ENCODE results near the gene RBBP4. TPM values are rescaled to one million over a fixed set of nuclear protein-coding genes. Genes with fewer than 3 reads are reported as not detected.

RBBP4 gene
- total RNA-seq, 4 donors from 2014 or later = 50.0 to 92.3 (median 53.0) TPM

DNA sequence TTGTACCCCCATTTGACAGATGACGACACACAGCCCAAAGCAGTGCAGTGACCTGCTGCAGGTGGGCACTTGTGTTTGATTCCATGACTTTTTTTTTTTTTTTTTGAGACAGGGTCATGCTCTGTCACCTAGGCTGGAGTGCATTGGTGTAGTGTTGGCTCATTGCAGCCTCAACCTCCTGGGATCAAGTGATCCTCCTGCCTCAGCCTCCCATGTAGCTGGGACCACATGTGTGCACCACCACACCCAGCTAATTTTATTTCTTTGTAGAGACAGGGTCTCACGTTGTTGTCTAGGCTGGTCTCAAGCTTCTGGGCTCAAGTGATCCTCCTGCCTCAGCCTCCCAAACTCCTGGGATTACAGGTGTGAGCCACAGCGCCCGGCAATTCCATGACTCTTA, 66.5 kb downstream of the RBBP4 start:
- Histone ChIP-seq H3K27me3 (no peaks in the 10 kb centered on the region), H3K36me3 (no peaks in the 10 kb centered on the region), H3K9me3 (no peaks in the 10 kb centered on the region), H3K4me1 (no peaks in the 10 kb centered on the region), H3K27ac (no peak overlapping the region), H3K4me3 (no peak overlapping the region)
- intact Hi-C loops (cut with DNase I; ENCODE audit: low total_unique reads) = no loop called here
- TF ChIP-seq POLR2A (IDR thresholded peaks at IDR 0.05) = no peak
- TF ChIP-seq, protein P1, sequence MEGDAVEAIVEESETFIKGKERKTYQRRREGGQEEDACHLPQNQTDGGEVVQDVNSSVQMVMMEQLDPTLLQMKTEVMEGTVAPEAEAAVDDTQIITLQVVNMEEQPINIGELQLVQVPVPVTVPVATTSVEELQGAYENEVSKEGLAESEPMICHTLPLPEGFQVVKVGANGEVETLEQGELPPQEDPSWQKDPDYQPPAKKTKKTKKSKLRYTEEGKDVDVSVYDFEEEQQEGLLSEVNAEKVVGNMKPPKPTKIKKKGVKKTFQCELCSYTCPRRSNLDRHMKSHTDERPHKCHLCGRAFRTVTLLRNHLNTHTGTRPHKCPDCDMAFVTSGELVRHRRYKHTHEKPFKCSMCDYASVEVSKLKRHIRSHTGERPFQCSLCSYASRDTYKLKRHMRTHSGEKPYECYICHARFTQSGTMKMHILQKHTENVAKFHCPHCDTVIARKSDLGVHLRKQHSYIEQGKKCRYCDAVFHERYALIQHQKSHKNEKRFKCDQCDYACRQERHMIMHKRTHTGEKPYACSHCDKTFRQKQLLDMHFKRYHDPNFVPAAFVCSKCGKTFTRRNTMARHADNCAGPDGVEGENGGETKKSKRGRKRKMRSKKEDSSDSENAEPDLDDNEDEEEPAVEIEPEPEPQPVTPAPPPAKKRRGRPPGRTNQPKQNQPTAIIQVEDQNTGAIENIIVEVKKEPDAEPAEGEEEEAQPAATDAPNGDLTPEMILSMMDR (IDR thresholded peaks at IDR 0.05 in 4 of 5, conservative IDR thresholded peaks at IDR 0.05 in 1 of 5) = no peak
- ATAC-seq (no peak), DNase-seq (no peak)
- in situ Hi-C loops (cut with MboI; ENCODE audit: low sequenced_read_pairs in 4 of 4) = loop anchor here in 1 of 4 donors (10.0 kb wide), 1 partner anchor 57 kb away; no protein-coding TSS in a partner anchor

DNA sequence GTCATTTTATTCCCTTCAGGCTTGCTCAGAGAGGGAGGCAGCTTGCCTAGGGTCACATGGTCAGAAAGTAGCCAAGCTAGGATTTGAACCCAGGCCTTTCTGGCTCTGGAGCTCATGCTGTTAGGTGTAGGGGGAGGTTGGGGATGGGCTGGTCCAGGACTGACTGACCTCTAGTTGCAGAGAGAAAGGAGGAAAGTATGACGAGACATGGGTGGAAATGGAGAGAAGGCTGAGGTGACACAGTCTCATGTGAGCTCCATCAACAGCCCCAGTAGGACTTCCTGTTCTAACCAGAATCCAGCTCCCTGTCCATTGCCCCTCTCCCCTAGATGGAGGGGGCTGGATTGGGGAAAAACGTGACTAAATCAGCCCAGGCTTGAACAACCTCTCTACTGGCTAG, 67.0 kb downstream of the RBBP4 start:
- DNase-seq (no peak), ATAC-seq (no peak)
- Histone ChIP-seq H3K36me3 (no peaks in the 10 kb centered on the region), H3K27ac (no peak overlapping the region), H3K4me1 (no peaks in the 10 kb centered on the region), H3K9me3 (no peaks in the 10 kb centered on the region), H3K4me3 (no peak overlapping the region), H3K27me3 (no peaks in the 10 kb centered on the region)
- no peak for TF ChIP-seq POLR2A (IDR thresholded peaks at IDR 0.05)
- TF ChIP-seq, protein P1 (IDR thresholded peaks at IDR 0.05 in 4 of 5, conservative IDR thresholded peaks at IDR 0.05 in 1 of 5) = no peak
- intact Hi-C loops (cut with DNase I; ENCODE audit: low total_unique reads) = no loop called here
- in situ Hi-C loops (cut with MboI; ENCODE audit: low sequenced_read_pairs in 4 of 4) = loop anchor here in 1 of 4 donors (10.0 kb wide), 1 partner anchor 57 kb away; no protein-coding TSS in a partner anchor

DNA sequence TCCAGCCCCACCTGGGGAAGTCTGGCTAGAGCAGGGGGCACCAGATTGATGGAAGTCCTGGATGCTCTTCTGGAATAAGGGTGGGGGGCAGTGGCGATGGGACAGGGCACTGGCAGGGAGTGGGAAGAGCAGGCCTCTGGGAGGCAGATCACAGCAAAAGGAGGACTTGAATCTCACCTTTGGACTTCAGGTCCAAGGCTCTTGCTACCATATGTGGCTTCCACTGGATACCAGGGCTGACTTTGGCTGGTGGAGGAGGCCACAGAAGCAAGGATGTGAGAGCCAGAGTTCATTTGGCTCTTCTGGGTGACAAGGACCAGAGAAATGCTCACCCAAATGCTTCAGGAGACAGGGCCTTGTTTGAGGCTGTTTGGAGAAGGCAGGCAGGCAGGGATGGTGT, 67.5 kb downstream of the RBBP4 start:
- intact Hi-C loops (cut with DNase I; ENCODE audit: low total_unique reads) = no loop called here
- no peak overlapping the region for H3K27ac ChIP-seq
- no peaks in the 10 kb centered on the region for H3K9me3 ChIP-seq
- TF ChIP-seq POLR2A (IDR thresholded peaks at IDR 0.05) = no peak
- TF ChIP-seq, protein P1 (IDR thresholded peaks at IDR 0.05 in 4 of 5, conservative IDR thresholded peaks at IDR 0.05 in 1 of 5) = no peak
- in situ Hi-C loops (cut with MboI; ENCODE audit: low sequenced_read_pairs in 4 of 4) = loop anchor here in 1 of 4 donors (10.0 kb wide), 1 partner anchor 56 kb away; no protein-coding TSS in a partner anchor
- H3K4me3 ChIP-seq = no peak overlapping the region
- DNase-seq = no peak
- H3K4me1 ChIP-seq = no peaks in the 10 kb centered on the region
- H3K36me3 ChIP-seq = no peaks in the 10 kb centered on the region
- H3K27me3 ChIP-seq = no peaks in the 10 kb centered on the region
- ATAC-seq = no peak

DNA sequence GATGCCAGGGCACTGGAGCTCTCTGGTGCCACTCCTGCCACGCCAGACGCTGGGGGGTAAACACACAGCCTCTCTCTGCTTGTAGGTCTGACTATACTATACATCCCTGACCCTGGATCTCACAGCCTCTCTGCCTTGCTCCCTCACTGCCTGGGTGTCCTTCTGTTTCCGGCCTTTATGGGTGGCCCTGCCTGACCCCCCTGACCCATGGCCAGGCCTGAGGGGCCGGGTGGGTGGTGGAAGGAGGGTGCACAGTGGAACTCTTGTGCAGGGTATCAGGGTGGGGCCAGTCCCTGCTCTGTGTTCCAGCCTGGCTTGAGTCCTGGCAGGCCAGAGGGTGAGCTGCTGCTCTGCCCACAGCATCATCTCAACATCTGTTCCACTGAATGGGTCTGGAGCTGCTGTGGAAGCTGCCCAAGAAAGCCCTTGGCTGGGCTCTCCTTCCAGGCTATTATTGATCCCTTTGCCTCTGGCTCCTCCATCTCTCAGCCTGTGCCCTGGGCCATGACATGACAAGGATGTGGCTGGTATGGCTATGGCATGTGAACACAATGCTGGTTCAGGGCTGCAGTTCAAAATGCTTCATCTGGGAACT, 68.8 kb downstream of the RBBP4 start:
- intact Hi-C loops (cut with DNase I; ENCODE audit: low total_unique reads) = no loop called here

More for the DNA sequence above, 68.8 kb downstream of the RBBP4 start:
- H3K4me1 ChIP-seq = peaks cover 0 to 2% of the 10 kb centered on the region in 2 donors
- in situ Hi-C loops (cut with MboI; ENCODE audit: low sequenced_read_pairs in 4 of 4) = loop anchor here in 1 of 4 donors (10.0 kb wide), 1 partner anchor 55 kb away; no protein-coding TSS in a partner anchor
- ATAC-seq = no peak
- no peak for DNase-seq
- no peak overlapping the region for H3K4me3 ChIP-seq
- H3K27me3 ChIP-seq = no peaks in the 10 kb centered on the region
- H3K9me3 ChIP-seq = no peaks in the 10 kb centered on the region
- TF ChIP-seq, protein P1 (IDR thresholded peaks at IDR 0.05 in 4 of 5, conservative IDR thresholded peaks at IDR 0.05 in 1 of 5) = no peak
- TF ChIP-seq POLR2A (IDR thresholded peaks at IDR 0.05) = no peak
- H3K36me3 ChIP-seq = no peaks in the 10 kb centered on the region
- H3K27ac ChIP-seq = no peak overlapping the region

Data from gastrocnemius medialis (tissue), 4 donors.